CD4-positive, alpha-beta T cell treated with Interleukin-6 at 100 ng/mL for 8 hours (primary cell): ENCODE data around the gene MARVELD1.

Experiments
- DNase-seq: peaks from one replicate; pipeline ENCODE4 v3.0.0-alpha.2; 2020; ENCODE audit warnings: mixed read lengths, low spot score

Gene MARVELD1

GRCh38 chr10:97755718-97756117 is 42.2 kb downstream of the MARVELD1 start:
- DNase-seq = no peak

GRCh38 chr10:97757471-97757870 is 43.9 kb downstream of the MARVELD1 start:
- DNase-seq = no peak

GRCh38 chr10:97759158-97759887 is 45.8 kb downstream of the MARVELD1 start:
- DNase-seq = peak; percentile 32

GRCh38 chr10:97759946-97760345 is 46.4 kb downstream of the MARVELD1 start:
- DNase-seq = no peak

GRCh38 chr10:97760461-97761257 is 47.1 kb downstream of the MARVELD1 start:
- no peak for DNase-seq

- DNase-seq = no peak
These were observed 47.9 kb downstream of the MARVELD1 start for GRCh38 chr10:97761331-97761865.

- DNase-seq = no peak
These were observed 48.5 kb downstream of the MARVELD1 start for GRCh38 chr10:97762056-97762455.

- no peak for DNase-seq
These were observed 49.3 kb downstream of the MARVELD1 start for GRCh38 chr10:97762816-97763215.

- no peak for DNase-seq
These were observed 49.9 kb downstream of the MARVELD1 start for GRCh38 chr10:97763411-97763810.

- DNase-seq = no peak
These were observed 50.4 kb downstream of the MARVELD1 start for GRCh38 chr10:97763947-97764346.

GRCh38 chr10:97764519-97764931 is 51.0 kb downstream of the MARVELD1 start:
- no peak for DNase-seq

GRCh38 chr10:97765201-97765600 is 51.7 kb downstream of the MARVELD1 start:
- DNase-seq = no peak

GRCh38 chr10:97766106-97766810 is 52.7 kb downstream of the MARVELD1 start:
- no peak for DNase-seq

GRCh38 chr10:97766996-97767924 is 53.7 kb downstream of the MARVELD1 start:
- DNase-seq = no peak
